Suprapubic skin (tissue), 4 donors: ENCODE results near the gene MAP7. TPM values are rescaled to one million over a fixed set of nuclear protein-coding genes. Genes with fewer than 3 reads are reported as not detected.
"Not testable (repeated sequence)": the region's sequence is repeated elsewhere in the genome, so short reads cannot be mapped to it uniquely, and the experiment has no call there.

Experiments used
- DNase-seq, 2 donors: peaks; one replicate each; pipeline ENCODE4 v3.0.0-alpha.2; 2019; ENCODE audit warnings: low spot score in 2 of 2
- H3K27ac ChIP-seq: fragments of 200-600 bp; sonication (generic); one replicate; pipeline ENCODE4 v1.5.1; 2019
- H3K27me3 ChIP-seq: fragments of 200-600 bp; sonication (generic); one replicate; pipeline ENCODE4 v1.5.1; 2019
- H3K36me3 ChIP-seq: fragments of 200-600 bp; sonication (generic); one replicate; pipeline ENCODE4 v1.5.1; 2019
- H3K4me1 ChIP-seq: fragments of 200-600 bp; sonication (generic); one replicate; pipeline ENCODE4 v1.5.1; 2019
- H3K4me3 ChIP-seq: fragments of 200-600 bp; sonication (generic); one replicate; pipeline ENCODE4 v1.5.1; 2019; ENCODE audit warnings: mild to moderate bottlenecking
- H3K9me3 ChIP-seq: fragments of 200-600 bp; sonication (generic); one replicate; pipeline ENCODE4 v1.5.1; 2019
- CTCF ChIP-seq, 2 donors: fragments of 200-600 bp in 1 of 2; fragments of 450-650 bp in 1 of 2; sonication (generic) in 1 of 2; IDR thresholded peaks; one replicate each; pipeline ENCODE4 v1.5.1; 2016 to 2019; ENCODE audit warnings: antibody characterized with exemption in 2 of 2, mild to moderate bottlenecking in 1 of 2, moderate library complexity in 1 of 2
- EP300 ChIP-seq: sonication (generic); formaldehyde crosslinking; IDR thresholded peaks from one replicate; pipeline ENCODE4 v1.6.1; 2017; ENCODE audit warnings: antibody characterized with exemption
- POLR2A ChIP-seq, 2 donors: fragments of 450-650 bp; IDR thresholded peaks; one replicate each; pipeline ENCODE4 v1.6.1; 2017; ENCODE audit warnings: antibody characterized with exemption in 2 of 2, mild to moderate bottlenecking in 2 of 2, moderate library complexity in 2 of 2
- POLR2AphosphoS5 ChIP-seq, 3 donors: sonication (generic); formaldehyde crosslinking; IDR thresholded peaks; one replicate each; pipeline ENCODE4 v1.6.1; 2017; ENCODE audit warnings: antibody characterized with exemption in 3 of 3
- WGBS: methylation state at CpG from one replicate; pipeline ENCODE4 v1.1.5; 2018; 5-methylcytosine and 5-hydroxymethylcytosine counted together
- total RNA-seq, 4 donors: library from RNA; depleted of rRNA; stranded (reverse); fragments of >200 nt; gene quantifications; one replicate each; pipeline ENCODE4 v1.1.0, GENCODE V29; 2016

The MAP7 gene
- total RNA-seq, 4 donors from 2014 or later: 25.9 to 41.0 (median 28.8) TPM

DNA sequence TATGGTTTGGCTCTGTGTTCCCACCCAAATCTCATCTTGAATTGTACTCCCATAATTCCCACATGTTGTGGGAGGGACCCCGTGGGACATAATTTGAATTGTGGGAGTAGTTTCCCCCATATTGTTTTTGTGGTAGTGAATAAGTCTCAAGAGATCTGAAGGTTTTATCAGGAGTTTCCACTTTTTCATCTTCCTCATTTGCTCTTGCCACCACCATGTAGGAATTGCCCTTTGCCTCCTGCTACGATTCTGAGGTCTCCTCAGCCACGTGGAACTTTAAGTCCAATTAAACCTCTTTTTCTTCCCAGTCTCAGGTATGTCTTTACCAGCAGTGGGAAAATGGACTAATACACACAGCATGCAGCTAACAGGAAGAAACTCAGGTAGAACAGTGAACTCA is 151.8 kb downstream of the MAP7 start:
- no peak for TF ChIP-seq POLR2A (IDR thresholded peaks at IDR 0.05)
- no peak for TF ChIP-seq CTCF (IDR thresholded peaks at IDR 0.05)
- no peak for TF ChIP-seq EP300
- no peak for TF ChIP-seq POLR2AphosphoS5 (IDR thresholded peaks at IDR 0.05)
- H3K27me3 ChIP-seq: no peaks in the 10 kb centered on the region
- DNase-seq: no peak
- H3K9me3 ChIP-seq: no peaks in the 10 kb centered on the region
- peaks cover 3% of the 10 kb centered on the region for H3K4me1 ChIP-seq
- no peak overlapping the region for H3K27ac ChIP-seq
- no peak overlapping the region for H3K4me3 ChIP-seq
- H3K36me3 ChIP-seq: no peaks in the 10 kb centered on the region
- 87% methylated on average over 3 of the region's 3 CpGs for WGBS

DNA sequence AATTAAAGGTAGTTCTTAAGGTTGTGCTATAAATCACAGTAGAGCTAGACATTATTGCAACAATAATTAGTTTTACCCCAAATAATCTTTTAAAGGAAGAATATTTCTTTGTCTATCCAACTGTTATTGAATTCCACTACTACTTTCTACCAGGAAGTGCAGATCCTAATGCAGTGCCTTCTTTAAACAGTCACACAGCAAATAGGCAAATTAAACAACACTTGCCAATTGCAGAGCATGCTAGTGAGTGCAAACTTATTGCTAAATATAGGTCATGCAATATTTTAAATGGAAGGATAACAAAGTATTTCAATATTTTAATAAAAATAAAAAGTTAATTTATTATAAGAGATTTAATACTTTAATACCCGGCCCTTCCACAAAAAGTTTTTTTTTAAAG is 153.3 kb downstream of the MAP7 start:
- Histone ChIP-seq H3K27ac (no peak overlapping the region), H3K36me3 (no peaks in the 10 kb centered on the region), H3K9me3 (no peaks in the 10 kb centered on the region), H3K4me1 (no peaks in the 10 kb centered on the region), H3K27me3 (no peaks in the 10 kb centered on the region), H3K4me3 (no peak overlapping the region)
- no peak for DNase-seq
- TF ChIP-seq POLR2A (IDR thresholded peaks at IDR 0.05) (no peak), POLR2AphosphoS5 (IDR thresholded peaks at IDR 0.05) (no peak), CTCF (IDR thresholded peaks at IDR 0.05) (no peak), EP300 (no peak)
- 100% methylated on average over 1 of the region's 1 CpG for WGBS

DNA sequence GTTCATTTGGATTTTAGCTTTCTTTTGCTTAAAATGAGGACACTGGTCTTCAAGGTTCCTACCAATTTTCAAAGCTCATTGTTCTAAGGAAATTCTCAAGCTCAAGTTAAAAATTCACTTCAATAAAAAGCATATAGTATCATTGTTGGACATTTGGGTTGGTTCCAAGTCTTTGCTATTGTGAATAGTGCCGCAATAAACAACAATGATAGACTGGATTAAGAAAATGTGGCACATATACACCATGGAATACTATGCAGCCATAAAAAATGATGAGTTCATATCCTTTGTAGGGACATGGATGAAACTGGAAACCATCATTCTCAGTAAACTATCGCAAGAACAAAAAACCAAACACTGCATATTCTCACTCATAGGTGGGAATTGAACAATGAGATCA is 159.3 kb downstream of the MAP7 start:
- not testable (repeated sequence) for H3K9me3 ChIP-seq, H3K36me3 ChIP-seq, H3K4me1 ChIP-seq, H3K27ac ChIP-seq, DNase-seq, H3K27me3 ChIP-seq, H3K4me3 ChIP-seq
- 93% methylated on average over 2 of the region's 2 CpGs for WGBS

- TF ChIP-seq POLR2A (IDR thresholded peaks at IDR 0.05) (no peak), POLR2AphosphoS5 (IDR thresholded peaks at IDR 0.05) (no peak), CTCF (IDR thresholded peaks at IDR 0.05) (no peak), EP300 (no peak)
- Histone ChIP-seq H3K27ac (no peak overlapping the region), H3K36me3 (no peaks in the 10 kb centered on the region), H3K27me3 (no peaks in the 10 kb centered on the region), H3K4me1 (no peaks in the 10 kb centered on the region), H3K4me3 (no peak overlapping the region), H3K9me3 (no peaks in the 10 kb centered on the region)
- no peak for DNase-seq
- 99% methylated on average over 4 of the region's 4 CpGs for WGBS
These were observed 162.9 kb downstream of the MAP7 start for GRCh38 chr6:136387316-136387715.

- no peak overlapping the region for H3K4me3 ChIP-seq
- H3K4me1 ChIP-seq: no peaks in the 10 kb centered on the region
- no peaks in the 10 kb centered on the region for H3K36me3 ChIP-seq
- H3K27ac ChIP-seq: no peak overlapping the region
- H3K27me3 ChIP-seq: no peaks in the 10 kb centered on the region
- 66% methylated on average over 9 of the region's 9 CpGs for WGBS
- no peak for TF ChIP-seq POLR2AphosphoS5 (IDR thresholded peaks at IDR 0.05)
- no peak for TF ChIP-seq CTCF (IDR thresholded peaks at IDR 0.05)
- TF ChIP-seq EP300: no peak
- no peak for TF ChIP-seq POLR2A (IDR thresholded peaks at IDR 0.05)
- no peaks in the 10 kb centered on the region for H3K9me3 ChIP-seq
- no peak for DNase-seq
These were observed 166.8 kb downstream of the MAP7 start for GRCh38 chr6:136383268-136383937.
